ENCODE data around the gene LRIG1.

Gene LRIG1

DNA sequence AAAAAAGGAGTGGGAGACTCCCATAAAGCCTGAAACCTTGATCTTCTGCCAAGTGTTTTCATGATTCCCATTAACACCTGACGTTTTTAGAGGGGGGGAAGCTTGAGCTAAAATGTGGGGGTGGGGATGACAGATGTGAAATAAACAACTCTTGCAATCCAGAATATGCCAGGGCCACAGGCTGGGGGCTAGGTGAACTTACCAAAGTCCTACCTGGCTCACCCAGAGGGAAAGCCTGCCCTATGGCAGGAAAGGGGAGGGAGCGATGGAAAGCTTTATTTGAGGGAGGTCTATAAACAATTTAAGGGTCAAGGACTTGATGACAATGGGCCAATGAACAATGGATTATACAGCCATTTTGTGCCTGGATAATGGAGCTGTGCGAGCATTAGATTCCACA, 108.3 kb downstream of the LRIG1 start:
- no peak overlapping the region for H3K27ac ChIP-seq (ENCODE audit: insufficient read depth in 1 of 2, low read depth in 1 of 2, low read length in 2 of 2, poor library complexity in 1 of 2, severe bottlenecking in 2 of 2)
- H3K27me3 ChIP-seq (replicated peaks in 2 of 5; ENCODE audit: control insufficient read depth in 4 of 5, insufficient read depth in 5 of 5, low read length in 4 of 5): no peaks in the 10 kb centered on the region
- ChIA-PET POLR2A (no interaction called here), CTCF (interaction anchor here (0.7 to 1.5 kb wide), 2 partner anchors 15 to 430 kb away, joined by 3 to 4 read pairs; no protein-coding TSS in a partner anchor)
- H3K4me3 ChIP-seq (ENCODE audit: control insufficient read depth in 1 of 7, extremely low read depth in 1 of 7, insufficient read depth in 4 of 7, low read depth in 2 of 7, low read length in 6 of 7): no peak overlapping the region
- 100% methylated on average over 2 of the region's 3 CpGs for WGBS (ENCODE audit: insufficient coverage)
- DNase-seq: no peak
- H3K36me3 ChIP-seq (ENCODE audit: control insufficient read depth in 4 of 4, insufficient read depth in 4 of 4, low read length in 3 of 4): peaks cover 0 to 24% (median 3%) of the 10 kb centered on the region in 4 experiments
- no peaks in the 10 kb centered on the region for H3K9me3 ChIP-seq (ENCODE audit: control extremely low read depth in 1 of 5, control insufficient read depth in 4 of 5, insufficient read depth in 2 of 5, low read depth in 1 of 5, low read length in 4 of 5)
- H3K4me1 ChIP-seq (ENCODE audit: control extremely low read depth in 1 of 4, control insufficient read depth in 4 of 4, insufficient read depth in 4 of 4, low read length in 3 of 4): peaks cover 0 to 3% (median 1%) of the 10 kb centered on the region in 4 experiments

DNA sequence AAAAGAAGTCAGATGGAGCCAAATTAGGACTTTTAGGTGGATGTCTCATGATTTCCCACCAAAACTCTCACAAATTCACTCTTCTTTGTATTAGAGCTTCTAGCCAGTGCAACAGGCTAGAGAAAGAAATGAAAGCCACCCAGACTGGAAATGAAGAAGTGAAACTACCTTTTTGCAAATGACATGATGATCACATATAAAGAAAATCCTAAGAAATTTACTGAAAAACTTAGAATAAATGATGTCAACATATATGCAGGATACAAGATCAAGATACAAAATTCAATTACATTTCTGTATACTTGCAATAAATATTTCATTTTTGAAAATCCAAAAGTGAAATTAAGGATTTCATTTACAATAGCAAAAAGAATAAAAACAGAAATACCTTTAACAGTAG, 110.8 kb downstream of the LRIG1 start:
- no peak overlapping the region for H3K4me3 ChIP-seq (ENCODE audit: control insufficient read depth in 1 of 7, extremely low read depth in 1 of 7, insufficient read depth in 4 of 7, low read depth in 2 of 7, low read length in 6 of 7)
- H3K27me3 ChIP-seq (replicated peaks in 2 of 5; ENCODE audit: control insufficient read depth in 4 of 5, insufficient read depth in 5 of 5, low read length in 4 of 5): no peaks in the 10 kb centered on the region
- CTCF ChIA-PET: no interaction called here
- DNase-seq: no peak
- peaks cover 3 to 36% (median 9%) of the 10 kb centered on the region in 4 experiments for H3K36me3 ChIP-seq (ENCODE audit: control insufficient read depth in 4 of 4, insufficient read depth in 4 of 4, low read length in 3 of 4)
- H3K4me1 ChIP-seq (ENCODE audit: control extremely low read depth in 1 of 4, control insufficient read depth in 4 of 4, insufficient read depth in 4 of 4, low read length in 3 of 4): peaks cover 0 to 3% (median 1%) of the 10 kb centered on the region in 4 experiments
- no peak overlapping the region for H3K27ac ChIP-seq (ENCODE audit: insufficient read depth in 1 of 2, low read depth in 1 of 2, low read length in 2 of 2, poor library complexity in 1 of 2, severe bottlenecking in 2 of 2)
- POLR2A ChIA-PET: no interaction called here
- peaks cover 0 to 7% (median 2%) of the 10 kb centered on the region in 5 experiments for H3K9me3 ChIP-seq (ENCODE audit: control extremely low read depth in 1 of 5, control insufficient read depth in 4 of 5, insufficient read depth in 2 of 5, low read depth in 1 of 5, low read length in 4 of 5)

DNA sequence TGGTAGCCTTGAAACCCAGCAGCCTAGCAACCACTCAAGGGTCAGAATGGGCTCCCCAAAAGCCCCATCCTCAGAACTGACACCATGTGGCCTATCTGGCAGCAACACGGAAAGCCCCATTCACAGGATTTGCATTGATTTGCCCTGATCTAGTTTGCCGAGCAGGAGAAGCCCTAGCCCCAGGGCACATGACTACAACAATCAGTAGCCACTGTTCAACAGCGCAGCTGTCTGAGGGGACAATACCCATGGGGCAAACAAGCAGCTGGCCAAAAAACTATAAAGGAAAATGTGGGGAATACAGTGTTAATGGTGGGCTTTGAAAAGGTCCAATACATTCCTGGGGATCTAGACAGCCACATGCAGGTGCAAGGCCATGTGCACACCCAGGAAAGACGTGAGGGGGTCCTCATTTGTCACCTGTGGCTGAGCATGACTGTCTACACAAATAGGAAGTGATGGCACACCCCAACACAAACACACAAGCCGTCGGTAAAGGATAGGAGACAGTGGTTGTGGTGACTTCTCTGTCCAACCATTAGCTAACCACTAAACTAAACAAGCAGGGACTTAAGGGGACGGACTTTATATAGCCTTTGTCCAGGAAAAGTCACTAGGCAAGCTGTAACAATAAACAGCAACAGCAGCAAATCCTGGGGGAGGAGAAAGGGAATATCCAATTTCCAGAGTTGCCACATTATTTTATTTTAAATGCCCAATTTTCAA, 113.7 kb downstream of the LRIG1 start:
- Histone ChIP-seq H3K36me3 (ENCODE audit: control insufficient read depth in 4 of 4, insufficient read depth in 4 of 4, low read length in 3 of 4) (peaks cover 15 to 60% (median 32%) of the 10 kb centered on the region in 4 experiments), H3K27me3 (replicated peaks in 2 of 5; ENCODE audit: control insufficient read depth in 4 of 5, insufficient read depth in 5 of 5, low read length in 4 of 5) (no peaks in the 10 kb centered on the region), H3K27ac (ENCODE audit: insufficient read depth in 1 of 2, low read depth in 1 of 2, low read length in 2 of 2, poor library complexity in 1 of 2, severe bottlenecking in 2 of 2) (no peak overlapping the region), H3K4me1 (ENCODE audit: control extremely low read depth in 1 of 4, control insufficient read depth in 4 of 4, insufficient read depth in 4 of 4, low read length in 3 of 4) (no peaks in the 10 kb centered on the region), H3K4me3 (ENCODE audit: control insufficient read depth in 1 of 7, extremely low read depth in 1 of 7, insufficient read depth in 4 of 7, low read depth in 2 of 7, low read length in 6 of 7) (no peak overlapping the region), H3K9me3 (ENCODE audit: control extremely low read depth in 1 of 5, control insufficient read depth in 4 of 5, insufficient read depth in 2 of 5, low read depth in 1 of 5, low read length in 4 of 5) (peaks cover 0 to 11% (median 9%) of the 10 kb centered on the region in 5 experiments)
- 93% methylated on average over 2 of the region's 7 CpGs for WGBS (ENCODE audit: insufficient coverage)
- POLR2A ChIA-PET: no interaction called here
- CTCF ChIA-PET: no interaction called here
- DNase-seq: no peak

DNA sequence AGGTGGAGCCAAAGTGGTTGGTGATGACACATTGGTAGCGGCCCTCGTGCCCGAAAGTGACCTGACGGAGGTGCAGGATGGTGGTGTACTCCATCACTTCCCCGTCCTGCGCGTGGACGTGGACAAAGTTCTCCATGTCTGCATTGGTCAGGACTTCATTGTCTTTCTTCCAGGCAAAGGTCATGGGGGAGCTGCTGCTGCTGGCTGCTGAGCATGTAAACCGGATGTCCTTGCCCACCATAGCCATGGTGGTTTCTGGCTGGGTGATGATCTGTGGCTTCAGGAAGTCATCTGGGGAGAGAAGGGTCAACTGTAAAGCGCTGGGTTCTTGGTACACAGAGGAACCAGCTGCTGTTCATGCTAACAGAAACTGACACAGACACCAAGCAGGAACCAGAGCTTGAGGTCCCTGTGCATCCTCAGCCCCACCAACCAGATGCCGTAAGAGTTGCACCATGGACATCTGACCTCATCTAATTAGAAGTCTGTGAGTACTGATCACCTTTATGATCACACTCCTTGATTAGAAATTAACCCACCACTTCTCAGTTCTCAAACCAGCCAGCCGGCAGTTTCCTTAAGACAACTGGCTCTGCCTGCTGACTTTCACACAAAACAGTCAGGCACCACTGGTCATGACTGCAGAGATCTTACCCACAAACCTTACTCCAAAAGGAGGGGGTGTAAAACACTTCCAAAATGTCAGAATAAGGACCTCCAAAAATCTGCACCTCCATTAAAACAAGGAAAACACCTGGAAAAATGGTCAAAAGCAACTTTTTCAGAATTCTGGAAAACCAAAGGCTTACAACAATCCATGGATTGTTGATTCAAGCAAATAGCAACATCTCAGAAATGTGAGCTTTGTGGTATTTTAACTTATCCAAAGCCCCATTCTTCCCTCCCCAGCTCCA, 114.6 kb downstream of the LRIG1 start:
- ChIA-PET POLR2A (interaction anchor here (0.6 kb wide), 1 partner anchor 22 kb away, joined by 3 read pairs; no protein-coding TSS in a partner anchor), CTCF (no interaction called here)
- WGBS (ENCODE audit: insufficient coverage): 91% methylated on average over 11 of the region's 12 CpGs
- Histone ChIP-seq H3K27ac (ENCODE audit: insufficient read depth in 1 of 2, low read depth in 1 of 2, low read length in 2 of 2, poor library complexity in 1 of 2, severe bottlenecking in 2 of 2) (no peak overlapping the region), H3K27me3 (replicated peaks in 2 of 5; ENCODE audit: control insufficient read depth in 4 of 5, insufficient read depth in 5 of 5, low read length in 4 of 5) (no peaks in the 10 kb centered on the region), H3K4me3 (ENCODE audit: control insufficient read depth in 1 of 7, extremely low read depth in 1 of 7, insufficient read depth in 4 of 7, low read depth in 2 of 7, low read length in 6 of 7) (no peak overlapping the region), H3K36me3 (ENCODE audit: control insufficient read depth in 4 of 4, insufficient read depth in 4 of 4, low read length in 3 of 4) (peaks cover 15 to 68% (median 40%) of the 10 kb centered on the region in 4 experiments), H3K9me3 (ENCODE audit: control extremely low read depth in 1 of 5, control insufficient read depth in 4 of 5, insufficient read depth in 2 of 5, low read depth in 1 of 5, low read length in 4 of 5) (peaks cover 0 to 11% (median 9%) of the 10 kb centered on the region in 5 experiments), H3K4me1 (ENCODE audit: control extremely low read depth in 1 of 4, control insufficient read depth in 4 of 4, insufficient read depth in 4 of 4, low read length in 3 of 4) (no peaks in the 10 kb centered on the region)
- no peak for DNase-seq

- H3K27ac ChIP-seq (ENCODE audit: insufficient read depth in 1 of 2, low read depth in 1 of 2, low read length in 2 of 2, poor library complexity in 1 of 2, severe bottlenecking in 2 of 2): no peak overlapping the region
- DNase-seq: no peak
- H3K9me3 ChIP-seq (ENCODE audit: control extremely low read depth in 1 of 5, control insufficient read depth in 4 of 5, insufficient read depth in 2 of 5, low read depth in 1 of 5, low read length in 4 of 5): peaks cover 0 to 11% (median 9%) of the 10 kb centered on the region in 5 experiments
- ChIA-PET POLR2A (no interaction called here), CTCF (no interaction called here)
- no peak overlapping the region for H3K4me3 ChIP-seq (ENCODE audit: control insufficient read depth in 1 of 7, extremely low read depth in 1 of 7, insufficient read depth in 4 of 7, low read depth in 2 of 7, low read length in 6 of 7)
- no peaks in the 10 kb centered on the region for H3K27me3 ChIP-seq (replicated peaks in 2 of 5; ENCODE audit: control insufficient read depth in 4 of 5, insufficient read depth in 5 of 5, low read length in 4 of 5)
- peaks cover 18 to 78% (median 51%) of the 10 kb centered on the region in 4 experiments for H3K36me3 ChIP-seq (ENCODE audit: control insufficient read depth in 4 of 4, insufficient read depth in 4 of 4, low read length in 3 of 4)
- no peaks in the 10 kb centered on the region for H3K4me1 ChIP-seq (ENCODE audit: control extremely low read depth in 1 of 4, control insufficient read depth in 4 of 4, insufficient read depth in 4 of 4, low read length in 3 of 4)
Observed at GRCh38 chr3:66385066-66385465, 115.8 kb downstream of the LRIG1 start.

- Histone ChIP-seq H3K36me3 (ENCODE audit: control insufficient read depth in 4 of 4, insufficient read depth in 4 of 4, low read length in 3 of 4) (peaks cover 22 to 84% (median 56%) of the 10 kb centered on the region in 4 experiments), H3K4me1 (ENCODE audit: control extremely low read depth in 1 of 4, control insufficient read depth in 4 of 4, insufficient read depth in 4 of 4, low read length in 3 of 4) (no peaks in the 10 kb centered on the region), H3K9me3 (ENCODE audit: control extremely low read depth in 1 of 5, control insufficient read depth in 4 of 5, insufficient read depth in 2 of 5, low read depth in 1 of 5, low read length in 4 of 5) (peaks cover 0 to 11% (median 9%) of the 10 kb centered on the region in 5 experiments), H3K27me3 (replicated peaks in 2 of 5; ENCODE audit: control insufficient read depth in 4 of 5, insufficient read depth in 5 of 5, low read length in 4 of 5) (no peaks in the 10 kb centered on the region), H3K4me3 (ENCODE audit: control insufficient read depth in 1 of 7, extremely low read depth in 1 of 7, insufficient read depth in 4 of 7, low read depth in 2 of 7, low read length in 6 of 7) (no peak overlapping the region), H3K27ac (ENCODE audit: insufficient read depth in 1 of 2, low read depth in 1 of 2, low read length in 2 of 2, poor library complexity in 1 of 2, severe bottlenecking in 2 of 2) (no peak overlapping the region)
- 98% methylated on average over 18 of the region's 20 CpGs for WGBS (ENCODE audit: insufficient coverage)
- DNase-seq: no peak
- ChIA-PET CTCF (interaction anchor here (1.0 kb wide), 1 partner anchor 9 kb away, joined by 3 read pairs; no protein-coding TSS in a partner anchor), POLR2A (no interaction called here)
Observed at GRCh38 chr3:66383998-66384745, 116.7 kb downstream of the LRIG1 start.
